HEK293 (cell line): Measurements from ENCODE around the gene RIGI.

Experiments used
- HIC1 ChIP-seq: fragments of 450-650 bp; formaldehyde crosslinking; IDR thresholded peaks from 2 replicates; pipeline ENCODE4 v1.5.1; 2016; ENCODE audit warnings: missing biosample characterization, missing genetic modification characterization
- HOXC10 ChIP-seq: sonication (generic); formaldehyde crosslinking; IDR thresholded peaks from 2 replicates; pipeline ENCODE4 v1.8.1; 2023; ENCODE audit warnings: mild to moderate bottlenecking, missing genetic modification reagents
- MYNN ChIP-seq: fragments of 450-650 bp; formaldehyde crosslinking; IDR thresholded peaks from 2 replicates; pipeline ENCODE4 v1.5.1; 2016; ENCODE audit warnings: missing biosample characterization, missing genetic modification characterization, borderline replicate concordance
- SP2 ChIP-seq: fragments of 450-650 bp; formaldehyde crosslinking; IDR thresholded peaks from 2 replicates; pipeline ENCODE4 v1.5.1; 2016; ENCODE audit warnings: missing biosample characterization, missing genetic modification characterization
- ZBTB1 ChIP-seq: fragments of 450-650 bp; formaldehyde crosslinking; IDR thresholded peaks from 2 replicates; pipeline ENCODE4 v1.5.1; 2016; ENCODE audit warnings: missing biosample characterization, missing genetic modification characterization
- ZBTB21 ChIP-seq: fragments of 450-650 bp; formaldehyde crosslinking; IDR thresholded peaks from 2 replicates; pipeline ENCODE4 v1.5.1; 2017; ENCODE audit warnings: missing biosample characterization, missing genetic modification characterization
- ZBTB7A ChIP-seq: fragments of 450-650 bp; formaldehyde crosslinking; IDR thresholded peaks from 2 replicates; pipeline ENCODE4 v1.5.1; 2016; ENCODE audit warnings: low read depth, missing biosample characterization, missing genetic modification characterization
- ZNF18 ChIP-seq: fragments of 450-650 bp; formaldehyde crosslinking; IDR thresholded peaks from 2 replicates; pipeline ENCODE4 v1.5.1; 2016; ENCODE audit warnings: missing biosample characterization, missing genetic modification characterization
- ZNF19 ChIP-seq: fragments of 450-650 bp; formaldehyde crosslinking; IDR thresholded peaks from 2 replicates; pipeline ENCODE4; 2016; ENCODE audit warnings: missing biosample characterization, missing genetic modification characterization, low read depth
- ZNF202 ChIP-seq: fragments of 450-650 bp; formaldehyde crosslinking; IDR thresholded peaks from 2 replicates; pipeline ENCODE4 v1.5.1; 2016; ENCODE audit warnings: missing biosample characterization, missing genetic modification characterization, borderline replicate concordance
- ZNF214 ChIP-seq: fragments of 450-650 bp; formaldehyde crosslinking; IDR thresholded peaks from 2 replicates; pipeline ENCODE4 v1.5.1; 2017; ENCODE audit warnings: missing biosample characterization, mild to moderate bottlenecking, missing genetic modification characterization, borderline replicate concordance
- ZNF266 ChIP-seq: fragments of 450-650 bp; formaldehyde crosslinking; IDR thresholded peaks from 2 replicates; pipeline ENCODE4 v1.5.1; 2016; ENCODE audit warnings: missing biosample characterization, missing genetic modification characterization, low read depth
- ZNF341 ChIP-seq: fragments of 450-650 bp; formaldehyde crosslinking; IDR thresholded peaks from 2 replicates; pipeline ENCODE4; 2016; ENCODE audit warnings: low read depth, missing biosample characterization, missing genetic modification characterization
- ZNF350 ChIP-seq: fragments of 450-650 bp; formaldehyde crosslinking; IDR thresholded peaks from 2 replicates; pipeline ENCODE4 v1.5.0; 2017; ENCODE audit warnings: missing biosample characterization, mild to moderate bottlenecking, missing genetic modification characterization
- ZNF518A ChIP-seq: fragments of 450-650 bp; formaldehyde crosslinking; conservative IDR thresholded peaks from 2 replicates; pipeline ENCODE4 v1.5.1; 2016; ENCODE audit warnings: low read depth, missing biosample characterization, missing genetic modification characterization
- ZNF521 ChIP-seq: fragments of 450-650 bp; formaldehyde crosslinking; IDR thresholded peaks from 2 replicates; pipeline ENCODE4 v1.5.1; 2017; ENCODE audit warnings: missing biosample characterization, mild to moderate bottlenecking, missing genetic modification characterization
- ZNF560 ChIP-seq: fragments of 450-650 bp; formaldehyde crosslinking; IDR thresholded peaks from 2 replicates; pipeline ENCODE4 v1.5.1; 2017; ENCODE audit warnings: missing biosample characterization, missing genetic modification characterization, borderline replicate concordance
- ZNF629 ChIP-seq: fragments of 450-650 bp; formaldehyde crosslinking; IDR thresholded peaks from 2 replicates; pipeline ENCODE4 v1.5.1; 2017; ENCODE audit warnings: missing biosample characterization, missing genetic modification characterization
- ZNF639 ChIP-seq: fragments of 450-650 bp; formaldehyde crosslinking; IDR thresholded peaks from 2 replicates; pipeline ENCODE4 v1.5.1; 2016; ENCODE audit warnings: missing biosample characterization, missing genetic modification characterization
- ZSCAN23 ChIP-seq: fragments of 450-650 bp; formaldehyde crosslinking; IDR thresholded peaks from 2 replicates; pipeline ENCODE4 v1.5.1; 2016; ENCODE audit warnings: missing biosample characterization, missing genetic modification characterization
- TF ChIP-seq, protein P1 (sequence below): fragments of 450-650 bp; formaldehyde crosslinking; IDR thresholded peaks from 2 replicates; pipeline ENCODE4 v1.5.1; 2016; ENCODE audit warnings: missing biosample characterization, missing genetic modification characterization
- TF ChIP-seq, protein P2 (sequence below): fragments of 450-650 bp; formaldehyde crosslinking; IDR thresholded peaks from 2 replicates; pipeline ENCODE4 v1.5.1; 2016; ENCODE audit warnings: missing biosample characterization, missing genetic modification characterization
- TF ChIP-seq, protein P3 (sequence below): fragments of 450-650 bp; formaldehyde crosslinking; IDR thresholded peaks from 2 replicates; pipeline ENCODE4 v1.5.1; 2016; ENCODE audit warnings: missing biosample characterization, missing genetic modification characterization

Gene RIGI

DNA sequence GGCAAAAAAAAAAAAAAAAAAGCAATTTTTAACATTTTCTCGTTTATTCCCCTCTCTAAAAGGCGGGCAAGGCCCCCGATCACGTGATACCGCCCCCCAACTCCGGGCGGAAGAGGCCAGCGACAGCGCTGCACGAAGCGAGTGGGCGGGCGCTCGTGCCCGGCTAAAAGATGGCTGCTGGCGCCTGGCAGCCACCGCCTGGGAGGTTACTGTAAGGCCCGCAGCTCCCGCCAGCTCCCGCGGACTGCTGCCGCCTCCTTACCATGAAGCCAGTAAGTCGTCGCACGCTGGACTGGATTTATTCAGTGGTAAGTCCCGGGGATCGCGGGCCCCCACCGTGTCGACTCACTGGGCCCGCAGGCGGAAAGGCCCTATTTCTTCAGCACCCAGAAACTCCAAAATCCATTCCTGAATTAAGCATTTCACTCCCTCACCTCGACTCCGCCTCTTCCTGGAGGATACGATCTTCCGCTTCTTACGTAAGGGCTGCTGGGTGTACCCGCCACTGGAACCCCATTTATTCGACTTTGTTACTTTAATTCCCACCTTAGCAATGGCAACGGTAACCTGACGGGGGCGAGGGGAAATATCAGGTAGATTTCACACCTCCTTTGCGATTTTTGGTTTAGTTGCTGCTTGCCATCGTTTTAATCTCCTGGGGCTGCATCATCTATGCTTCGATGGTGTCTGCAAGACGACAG, 26.3 kb upstream of the RIGI start, which contains the start of the genes SMIM27 and TOPORS (continued):
- TF ChIP-seq ZNF639 (tag by site-specific recombination) (peak; percentile 51; the same call in 1 of the 2 replicates), ZNF629 (tag by site-specific recombination) (peak; percentile 82), ZNF341 (tag by site-specific recombination) (peak; percentile 84), ZSCAN23 (tag by site-specific recombination) (no peak), ZNF202 (tag by site-specific recombination) (no peak), ZNF266 (tag by site-specific recombination) (no peak), MYNN (no peak), ZBTB21 (tag by site-specific recombination) (peak; percentile 43; the same call in 1 of the 2 replicates), ZNF518A (tag by site-specific recombination) (peak; percentile 41; the same call in 1 of the 2 replicates), HOXC10 (CRISPR knock-in tag) (no peak), ZNF214 (tag by site-specific recombination) (no peak), ZNF521 (tag by site-specific recombination) (no peak), ZNF560 (no peak), ZNF19 (tag by site-specific recombination) (no peak), SP2 (tag by site-specific recombination) (peak; percentile 83), ZNF18 (tag by site-specific recombination) (no peak), ZBTB7A (tag by site-specific recombination) (peak; percentile 50; the same call in 1 of the 2 replicates), ZNF350 (tag by site-specific recombination) (no peak), HIC1 (tag by site-specific recombination) (peak; percentile 66; the same call in 1 of the 2 replicates), ZBTB1 (tag by site-specific recombination) (no peak)
- TF ChIP-seq, protein P1, sequence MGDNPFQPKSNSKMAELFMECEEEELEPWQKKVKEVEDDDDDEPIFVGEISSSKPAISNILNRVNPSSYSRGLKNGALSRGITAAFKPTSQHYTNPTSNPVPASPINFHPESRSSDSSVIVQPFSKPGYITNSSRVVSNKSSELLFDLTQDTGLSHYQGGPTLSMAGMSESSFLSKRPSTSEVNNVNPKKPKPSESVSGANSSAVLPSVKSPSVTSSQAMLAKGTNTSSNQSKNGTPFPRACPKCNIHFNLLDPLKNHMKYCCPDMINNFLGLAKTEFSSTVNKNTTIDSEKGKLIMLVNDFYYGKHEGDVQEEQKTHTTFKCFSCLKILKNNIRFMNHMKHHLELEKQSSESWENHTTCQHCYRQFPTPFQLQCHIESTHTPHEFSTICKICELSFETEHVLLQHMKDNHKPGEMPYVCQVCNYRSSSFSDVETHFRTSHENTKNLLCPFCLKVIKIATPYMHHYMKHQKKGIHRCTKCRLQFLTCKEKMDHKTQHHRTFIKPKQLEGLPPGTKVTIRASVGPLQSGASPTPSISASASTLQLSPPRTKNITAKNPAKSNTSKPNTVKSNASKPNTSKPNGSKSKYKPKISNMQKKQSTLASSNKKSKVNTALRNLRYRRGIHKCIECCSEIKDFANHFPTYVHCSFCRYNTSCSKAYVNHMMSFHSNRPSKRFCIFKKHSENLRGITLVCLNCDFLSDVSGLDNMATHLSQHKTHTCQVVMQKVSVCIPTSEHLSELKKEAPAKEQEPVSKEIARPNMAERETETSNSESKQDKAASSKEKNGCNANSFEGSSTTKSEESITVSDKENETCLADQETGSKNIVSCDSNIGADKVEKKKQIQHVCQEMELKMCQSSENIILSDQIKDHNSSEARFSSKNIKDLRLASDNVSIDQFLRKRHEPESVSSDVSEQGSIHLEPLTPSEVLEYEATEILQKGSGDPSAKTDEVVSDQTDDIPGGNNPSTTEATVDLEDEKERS = no peak
- TF ChIP-seq, protein P2, sequence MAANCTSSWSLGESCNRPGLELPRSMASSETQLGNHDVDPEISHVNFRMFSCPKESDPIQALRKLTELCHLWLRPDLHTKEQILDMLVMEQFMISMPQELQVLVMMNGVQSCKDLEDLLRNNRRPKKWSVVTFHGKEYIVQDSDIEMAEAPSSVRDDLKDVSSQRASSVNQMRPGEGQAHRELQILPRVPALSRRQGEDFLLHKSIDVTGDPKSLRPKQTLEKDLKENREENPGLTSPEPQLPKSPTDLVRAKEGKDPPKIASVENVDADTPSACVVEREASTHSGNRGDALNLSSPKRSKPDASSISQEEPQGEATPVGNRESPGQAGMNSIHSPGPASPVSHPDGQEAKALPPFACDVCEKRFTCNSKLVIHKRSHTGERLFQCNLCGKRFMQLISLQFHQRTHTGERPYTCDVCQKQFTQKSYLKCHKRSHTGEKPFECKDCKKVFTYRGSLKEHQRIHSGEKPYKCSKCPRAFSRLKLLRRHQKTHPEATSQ (tag by site-specific recombination) = no peak
- TF ChIP-seq, protein P3, sequence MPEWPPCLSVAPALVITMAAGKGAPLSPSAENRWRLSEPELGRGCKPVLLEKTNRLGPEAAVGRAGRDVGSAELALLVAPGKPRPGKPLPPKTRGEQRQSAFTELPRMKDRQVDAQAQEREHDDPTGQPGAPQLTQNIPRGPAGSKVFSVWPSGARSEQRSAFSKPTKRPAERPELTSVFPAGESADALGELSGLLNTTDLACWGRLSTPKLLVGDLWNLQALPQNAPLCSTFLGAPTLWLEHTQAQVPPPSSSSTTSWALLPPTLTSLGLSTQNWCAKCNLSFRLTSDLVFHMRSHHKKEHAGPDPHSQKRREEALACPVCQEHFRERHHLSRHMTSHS (tag by site-specific recombination) = no peak
